Measurements from ENCODE around the gene USP40. TPM values are rescaled to one million over a fixed set of nuclear protein-coding genes. Genes with fewer than 3 reads are reported as not detected.

Gene USP40
- total RNA-seq, 1 donor from 2014 or later, result 49.8 TPM

GRCh38 chr2:233563663-233564430, 2.7 kb downstream of the USP40 start:
- H3K27me3 ChIP-seq (ENCODE audit: control insufficient read depth, insufficient read depth, low read length), result no peaks in the 10 kb centered on the region
- H3K4me3 ChIP-seq (ENCODE audit: low read depth, low read length), result no peak overlapping the region
- no peaks in the 10 kb centered on the region for H3K36me3 ChIP-seq (ENCODE audit: control insufficient read depth, insufficient read depth, low read length)
- no peak for DNase-seq (ENCODE audit: low read depth)
- TF ChIP-seq, protein P1, sequence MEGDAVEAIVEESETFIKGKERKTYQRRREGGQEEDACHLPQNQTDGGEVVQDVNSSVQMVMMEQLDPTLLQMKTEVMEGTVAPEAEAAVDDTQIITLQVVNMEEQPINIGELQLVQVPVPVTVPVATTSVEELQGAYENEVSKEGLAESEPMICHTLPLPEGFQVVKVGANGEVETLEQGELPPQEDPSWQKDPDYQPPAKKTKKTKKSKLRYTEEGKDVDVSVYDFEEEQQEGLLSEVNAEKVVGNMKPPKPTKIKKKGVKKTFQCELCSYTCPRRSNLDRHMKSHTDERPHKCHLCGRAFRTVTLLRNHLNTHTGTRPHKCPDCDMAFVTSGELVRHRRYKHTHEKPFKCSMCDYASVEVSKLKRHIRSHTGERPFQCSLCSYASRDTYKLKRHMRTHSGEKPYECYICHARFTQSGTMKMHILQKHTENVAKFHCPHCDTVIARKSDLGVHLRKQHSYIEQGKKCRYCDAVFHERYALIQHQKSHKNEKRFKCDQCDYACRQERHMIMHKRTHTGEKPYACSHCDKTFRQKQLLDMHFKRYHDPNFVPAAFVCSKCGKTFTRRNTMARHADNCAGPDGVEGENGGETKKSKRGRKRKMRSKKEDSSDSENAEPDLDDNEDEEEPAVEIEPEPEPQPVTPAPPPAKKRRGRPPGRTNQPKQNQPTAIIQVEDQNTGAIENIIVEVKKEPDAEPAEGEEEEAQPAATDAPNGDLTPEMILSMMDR (IDR thresholded peaks at IDR 0.05; ENCODE audit: insufficient read depth, low read length, poor library complexity, severe bottlenecking), result no peak

DNA sequence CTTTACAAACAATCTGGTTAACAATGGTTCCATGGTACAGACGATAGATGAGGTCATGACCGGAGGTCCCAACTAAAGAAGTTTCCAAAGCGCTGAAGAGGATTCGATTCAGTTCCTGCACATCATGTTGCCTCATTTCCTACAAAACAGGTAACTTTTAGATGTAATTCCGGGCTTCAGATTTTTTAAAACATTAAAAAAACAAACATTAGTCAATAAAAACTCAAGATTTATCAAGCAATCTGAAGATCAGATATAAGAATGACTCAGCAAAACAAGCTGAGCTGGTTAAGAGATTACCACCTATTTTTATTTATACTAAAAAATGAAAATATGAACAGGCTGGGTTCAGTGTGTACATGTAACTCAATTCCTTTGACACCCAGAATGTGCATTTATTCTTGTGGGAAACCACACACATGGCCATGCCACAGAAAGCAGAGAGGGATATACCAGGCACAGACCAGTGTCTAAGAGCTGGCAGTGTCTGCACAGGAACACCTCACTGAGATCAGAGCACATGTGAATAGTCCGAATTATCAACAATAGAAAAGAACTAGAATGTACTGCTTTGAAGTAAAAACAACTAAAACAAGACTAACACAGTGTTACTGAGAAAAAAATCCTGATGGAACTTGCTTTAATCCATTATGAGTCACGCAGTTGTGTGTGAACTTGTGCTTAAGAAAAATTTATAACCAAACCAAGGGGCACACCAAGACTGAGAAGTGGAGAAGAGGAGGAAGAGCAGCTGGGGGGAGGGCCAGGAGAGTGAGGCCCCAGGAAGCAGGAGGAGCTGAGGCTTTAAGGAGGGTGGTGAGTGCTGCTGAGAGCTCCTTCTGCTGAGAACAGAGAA, 9.5 kb downstream of the USP40 start:
- DNase-seq (ENCODE audit: low read depth), result peak; percentile 19
- TF ChIP-seq, protein P1 (IDR thresholded peaks at IDR 0.05; ENCODE audit: insufficient read depth, low read length, poor library complexity, severe bottlenecking), result no peak
- no peak overlapping the region for H3K4me3 ChIP-seq (ENCODE audit: low read depth, low read length)
- no peaks in the 10 kb centered on the region for H3K36me3 ChIP-seq (ENCODE audit: control insufficient read depth, insufficient read depth, low read length)
- no peaks in the 10 kb centered on the region for H3K27me3 ChIP-seq (ENCODE audit: control insufficient read depth, insufficient read depth, low read length)

DNA sequence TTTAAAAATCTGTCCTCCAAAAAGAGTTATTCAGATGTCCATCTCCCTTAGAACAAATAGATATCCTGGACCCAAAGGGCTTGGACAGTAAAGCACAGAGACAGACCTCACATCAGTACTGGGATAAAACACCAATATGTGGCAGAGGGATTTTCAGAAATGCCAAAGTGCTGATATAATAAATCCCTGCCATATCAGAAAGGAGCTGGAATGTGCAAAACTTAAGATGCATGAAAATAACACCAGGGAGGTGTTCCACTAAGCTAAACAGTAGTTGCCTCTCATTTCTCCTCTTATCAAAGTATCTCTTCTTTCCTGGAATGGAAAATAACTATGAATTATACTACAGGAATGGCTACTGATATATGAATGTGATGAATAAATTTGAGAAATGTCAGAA, 13.2 kb downstream of the USP40 start:
- TF ChIP-seq, protein P1 (IDR thresholded peaks at IDR 0.05; ENCODE audit: insufficient read depth, low read length, poor library complexity, severe bottlenecking), result no peak
- DNase-seq (ENCODE audit: low read depth), result no peak
- no peak overlapping the region for H3K4me3 ChIP-seq (ENCODE audit: low read depth, low read length)
- no peaks in the 10 kb centered on the region for H3K36me3 ChIP-seq (ENCODE audit: control insufficient read depth, insufficient read depth, low read length)
- no peaks in the 10 kb centered on the region for H3K27me3 ChIP-seq (ENCODE audit: control insufficient read depth, insufficient read depth, low read length)

DNA sequence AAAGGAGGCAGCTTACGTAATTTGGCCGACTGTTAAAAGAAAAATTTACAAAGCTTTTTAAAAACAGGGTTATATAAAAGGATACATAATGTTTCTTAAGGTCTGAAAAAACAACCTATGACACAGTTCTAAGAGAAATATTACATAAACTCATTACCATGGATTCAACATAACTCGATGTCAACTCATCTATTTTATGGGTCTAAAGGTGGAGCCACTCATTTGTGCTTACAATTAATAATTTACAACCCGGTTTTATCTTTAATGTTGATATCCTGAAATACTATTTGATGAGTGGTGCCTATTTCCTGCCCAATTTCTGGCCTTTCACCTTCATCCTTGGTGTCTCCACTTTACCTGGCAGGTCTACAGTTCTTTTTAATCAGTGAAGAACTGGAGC, 15.1 kb downstream of the USP40 start:
- no peaks in the 10 kb centered on the region for H3K27me3 ChIP-seq (ENCODE audit: control insufficient read depth, insufficient read depth, low read length)
- no peak for DNase-seq (ENCODE audit: low read depth)
- H3K36me3 ChIP-seq (ENCODE audit: control insufficient read depth, insufficient read depth, low read length), result no peaks in the 10 kb centered on the region
- TF ChIP-seq, protein P1 (IDR thresholded peaks at IDR 0.05; ENCODE audit: insufficient read depth, low read length, poor library complexity, severe bottlenecking), result no peak
- H3K4me3 ChIP-seq (ENCODE audit: low read depth, low read length), result no peak overlapping the region

- TF ChIP-seq, protein P1 (IDR thresholded peaks at IDR 0.05; ENCODE audit: insufficient read depth, low read length, poor library complexity, severe bottlenecking), result no peak
- Histone ChIP-seq H3K27me3 (ENCODE audit: control insufficient read depth, insufficient read depth, low read length) (no peaks in the 10 kb centered on the region), H3K4me3 (ENCODE audit: low read depth, low read length) (no peak overlapping the region), H3K36me3 (ENCODE audit: control insufficient read depth, insufficient read depth, low read length) (no peaks in the 10 kb centered on the region)
- no peak for DNase-seq (ENCODE audit: low read depth)
These were observed 19.8 kb downstream of the USP40 start for GRCh38 chr2:233546774-233547173.

Data from kidney epithelial cell (primary cell).